ENCODE measurements around the gene NOTCH2.

Gene NOTCH2

DNA sequence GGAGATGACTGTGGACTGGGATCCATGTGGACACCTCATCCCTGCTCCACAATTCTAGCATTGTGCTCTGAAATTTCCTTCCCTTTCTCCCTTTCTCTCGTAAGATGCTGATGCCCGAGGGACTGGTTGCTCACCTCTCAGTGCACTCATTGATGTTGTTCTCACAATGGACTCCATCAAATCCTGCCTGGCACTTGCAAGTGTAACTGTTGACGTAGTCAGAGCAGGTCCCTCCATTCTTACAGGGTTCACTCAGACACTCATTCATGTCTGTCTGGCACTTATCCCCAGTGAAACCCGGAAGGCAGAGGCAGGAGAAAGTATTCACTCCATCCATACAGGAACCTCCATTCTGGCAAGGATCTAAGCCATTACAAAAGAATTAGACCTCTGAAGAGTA, 128.1 kb downstream of the NOTCH2 start:
- no peak for DNase-seq (ENCODE audit: low spot score)

DNA sequence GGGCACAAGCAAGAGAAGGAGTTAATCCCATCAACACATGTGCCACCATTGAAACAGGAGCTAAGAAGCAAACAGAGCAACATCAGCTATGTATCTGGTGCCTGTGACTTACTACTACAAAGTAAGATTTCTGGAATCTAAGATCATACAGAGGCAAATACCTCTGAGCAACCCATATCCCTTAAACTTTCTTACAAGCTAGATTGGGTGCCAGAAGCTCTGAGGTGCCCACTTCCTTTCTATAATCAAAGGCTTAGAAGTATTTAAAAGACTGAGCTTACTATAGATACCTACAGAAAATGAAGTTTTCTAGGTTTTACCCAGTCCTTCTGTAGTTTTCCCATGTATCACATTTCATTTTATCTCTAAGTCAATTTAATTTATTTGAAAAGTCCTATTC, 128.8 kb downstream of the NOTCH2 start:
- DNase-seq (ENCODE audit: low spot score), result no peak

DNA sequence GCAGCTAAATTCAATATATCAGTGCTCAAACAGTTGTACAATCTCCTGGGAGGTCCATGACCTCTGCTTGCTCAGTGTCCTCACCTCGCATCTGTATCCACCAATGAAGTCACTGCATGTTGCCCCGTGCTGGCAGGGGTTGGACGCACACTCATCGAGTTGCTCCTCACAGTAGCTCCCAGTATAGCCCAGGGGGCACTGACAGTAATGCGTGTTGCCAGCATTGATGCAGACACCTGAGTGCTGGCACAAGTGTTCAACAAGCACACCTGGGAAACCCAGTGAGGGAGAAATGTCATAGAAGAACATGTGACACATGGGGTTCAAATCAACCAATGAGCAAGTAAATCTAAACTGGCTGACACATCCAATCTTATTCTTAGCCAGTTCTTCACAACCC, 132.3 kb downstream of the NOTCH2 start:
- DNase-seq (ENCODE audit: low spot score), result no peak

DNA sequence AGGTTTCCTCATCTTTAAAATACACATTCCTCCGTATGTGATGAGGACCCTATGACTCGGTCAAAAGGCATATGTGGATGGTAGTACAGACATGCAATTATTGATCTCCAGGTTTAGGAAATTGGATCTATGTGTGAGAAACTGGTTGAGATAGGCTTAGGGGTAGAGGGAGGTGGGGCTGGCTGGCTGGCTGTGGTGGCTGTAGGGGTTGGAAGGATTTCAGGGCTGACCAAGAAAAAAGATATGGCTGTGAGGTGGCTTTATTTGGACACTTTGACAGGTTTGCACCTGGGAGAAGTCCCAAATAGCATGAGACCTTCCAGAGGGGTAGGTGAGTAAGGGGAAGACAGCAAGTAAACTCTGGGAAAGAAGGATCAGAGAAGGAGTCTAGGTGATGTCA, 133.5 kb downstream of the NOTCH2 start:
- no peak for DNase-seq (ENCODE audit: low spot score)

DNA sequence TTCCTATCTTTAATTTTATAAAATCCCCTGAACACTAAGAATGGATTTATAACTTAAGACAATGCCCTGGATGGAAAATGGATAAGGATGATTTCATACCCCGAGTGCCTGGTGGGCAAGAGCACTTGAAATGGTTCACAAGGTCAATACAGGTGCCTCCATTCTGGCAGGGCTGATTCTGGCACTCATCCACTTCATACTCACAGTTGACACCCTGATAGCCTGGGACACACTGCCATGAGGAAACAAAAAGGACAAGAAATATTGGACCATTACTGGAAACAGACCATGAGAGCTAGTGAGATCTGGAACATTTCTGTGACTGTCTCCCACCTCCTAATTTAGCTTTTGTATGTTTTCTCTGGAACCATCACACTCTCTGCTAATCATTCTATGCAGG, 134.1 kb downstream of the NOTCH2 start:
- no peak for DNase-seq (ENCODE audit: low spot score)

DNA sequence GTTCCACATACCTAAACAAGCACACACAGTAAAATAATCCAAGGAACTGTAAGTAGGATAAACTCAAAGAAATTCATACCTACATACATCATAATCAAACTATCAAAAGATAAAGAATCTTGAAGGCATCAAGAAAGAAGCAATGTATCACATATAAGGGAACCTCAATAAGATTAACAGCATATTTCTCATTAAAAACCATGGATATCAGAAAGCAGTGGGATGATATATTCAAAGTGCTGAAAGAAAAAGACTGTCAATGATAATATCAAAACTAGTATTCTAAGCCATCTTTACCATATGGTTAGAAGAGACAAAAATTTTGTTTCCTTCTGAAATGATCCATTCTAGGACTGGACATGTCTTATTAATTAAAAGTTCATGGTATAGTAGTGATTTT, 136.1 kb downstream of the NOTCH2 start:
- no peak for DNase-seq (ENCODE audit: low spot score)

DNA sequence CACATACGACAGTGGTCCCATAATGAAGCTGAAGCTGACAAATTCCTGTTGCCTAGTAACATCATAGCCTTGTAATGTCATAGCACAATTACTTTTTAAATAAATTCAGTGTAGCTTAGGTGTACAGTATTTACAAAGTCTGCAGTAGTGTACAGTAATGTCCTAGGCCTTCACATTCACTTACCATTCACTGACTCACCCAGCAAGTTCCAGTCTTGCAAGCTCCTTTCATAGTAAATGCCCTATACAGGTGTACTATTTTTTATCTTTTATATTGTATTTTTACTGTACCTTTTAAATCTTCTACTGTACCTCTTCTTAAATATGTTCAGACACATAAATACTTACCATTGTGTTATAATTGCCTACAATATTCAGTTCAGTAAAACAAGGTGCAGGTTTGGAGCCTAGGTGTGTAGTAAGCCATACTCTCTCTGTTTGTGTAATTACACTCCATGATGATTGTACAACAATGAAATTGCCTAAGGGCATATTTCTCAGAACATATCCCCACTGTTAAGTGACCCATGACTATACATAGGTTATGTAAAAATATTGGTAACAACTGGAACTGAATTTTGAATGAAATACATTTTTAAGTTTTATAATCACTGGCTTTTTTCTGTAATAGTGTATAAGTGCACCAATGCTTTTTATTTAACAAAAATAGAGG, 139.7 kb downstream of the NOTCH2 start:
- no peak for DNase-seq (ENCODE audit: low spot score)

DNA sequence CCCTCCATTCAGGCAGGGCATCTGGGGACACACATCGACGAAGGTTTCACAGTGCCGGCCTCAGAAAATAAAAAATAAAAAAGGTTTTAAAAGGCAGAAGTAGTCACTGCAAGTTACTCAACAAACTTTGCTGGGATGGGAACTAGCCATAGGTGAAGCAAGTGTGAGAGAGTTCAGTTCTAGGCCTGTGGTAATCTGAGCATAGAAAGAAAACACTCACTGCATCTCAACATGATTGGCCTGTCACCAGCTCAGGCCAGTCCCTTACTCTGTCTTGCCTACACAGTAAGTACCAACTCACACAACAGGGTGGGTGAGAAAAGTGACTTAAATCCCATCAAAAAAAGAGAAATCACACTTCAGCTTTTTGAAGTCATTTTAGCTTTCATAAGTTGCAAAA, 142.9 kb downstream of the NOTCH2 start:
- no peak for DNase-seq (ENCODE audit: low spot score)

DNA sequence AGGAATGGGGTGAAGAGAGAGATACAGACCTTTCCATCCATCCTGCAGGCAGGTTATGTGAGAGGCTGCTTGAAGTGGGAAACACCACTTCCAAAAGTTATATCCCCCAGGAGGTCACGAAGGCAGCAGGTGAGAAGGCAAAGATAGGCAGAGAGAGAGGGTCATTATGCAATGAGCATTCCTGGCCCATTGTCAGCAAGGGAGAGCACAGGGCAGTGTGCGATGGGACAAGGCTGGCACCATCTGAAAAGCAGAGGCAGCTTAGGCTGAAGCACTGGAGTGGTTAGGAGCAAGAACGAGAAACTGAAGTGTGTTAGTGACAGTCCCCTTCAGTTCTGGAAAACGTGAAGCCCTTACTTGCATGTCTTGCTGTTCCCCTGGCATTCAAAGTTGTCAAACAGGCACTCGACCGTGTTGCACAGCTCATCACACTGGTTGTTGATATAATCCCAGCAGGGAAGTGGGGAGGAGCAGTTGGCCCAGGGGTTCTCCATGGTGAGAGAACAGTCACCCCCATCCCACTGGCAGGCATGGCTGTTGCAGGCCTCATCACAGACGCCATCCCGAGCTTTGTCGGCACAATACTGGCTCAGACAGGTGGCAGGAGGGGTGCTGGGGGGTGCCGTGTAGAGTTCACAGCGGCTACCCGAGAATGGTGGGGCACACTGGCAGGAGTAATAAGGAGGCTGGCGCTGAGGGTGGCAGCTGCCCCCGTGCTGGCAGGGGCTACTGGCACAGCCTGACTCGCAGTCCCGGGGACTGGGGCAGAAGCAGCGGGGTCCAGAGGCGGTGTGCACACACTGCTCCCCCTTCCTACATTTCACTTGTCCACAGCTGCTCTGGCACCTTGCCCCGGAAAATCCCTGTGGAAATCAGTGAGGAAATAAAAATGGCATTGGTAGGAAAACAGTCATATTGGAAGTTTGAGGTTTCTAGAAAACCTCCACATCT, 144.2 kb downstream of the NOTCH2 start:
- no peak for DNase-seq (ENCODE audit: low spot score)

DNA sequence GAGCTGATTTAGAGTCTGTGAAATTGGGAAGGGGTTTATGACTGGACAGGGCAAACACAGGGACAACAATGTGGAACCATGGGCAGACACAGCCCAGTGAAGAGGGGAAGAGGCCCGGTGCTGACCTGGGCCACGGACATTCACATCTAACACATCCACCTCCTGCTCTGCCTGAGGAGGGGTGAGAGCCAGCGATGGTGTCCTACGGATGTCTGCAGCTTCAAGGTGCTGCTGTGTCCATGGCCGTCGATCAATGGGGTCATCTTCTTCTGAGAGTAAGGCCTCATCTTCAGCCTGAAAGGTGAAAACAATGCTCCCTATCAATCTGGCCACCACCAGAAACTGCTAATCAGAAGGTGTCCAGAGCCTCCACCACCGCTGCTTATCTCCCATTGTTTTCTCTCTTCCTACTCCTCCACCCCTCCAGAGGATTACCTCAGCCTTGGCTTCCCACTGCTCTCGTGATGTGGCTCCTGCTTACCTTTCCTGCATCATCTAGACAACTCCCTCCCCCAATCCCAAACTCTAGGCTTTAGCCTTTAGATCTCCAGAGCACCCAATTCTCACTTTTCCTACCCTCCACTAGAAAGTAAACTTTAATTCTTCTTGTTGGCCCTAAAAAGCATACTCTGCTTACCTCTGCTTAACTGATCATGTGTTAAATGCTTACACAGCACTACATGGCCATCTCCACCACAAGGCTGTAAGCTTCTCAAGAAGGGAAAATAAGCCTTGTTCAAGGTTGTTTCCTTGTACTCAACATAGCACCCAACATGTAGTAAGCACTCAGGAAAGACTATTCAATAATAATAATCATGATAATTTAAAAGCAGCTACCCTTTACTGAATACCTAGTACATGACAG, 149.1 kb downstream of the NOTCH2 start:
- no peak for DNase-seq (ENCODE audit: low spot score)

DNA sequence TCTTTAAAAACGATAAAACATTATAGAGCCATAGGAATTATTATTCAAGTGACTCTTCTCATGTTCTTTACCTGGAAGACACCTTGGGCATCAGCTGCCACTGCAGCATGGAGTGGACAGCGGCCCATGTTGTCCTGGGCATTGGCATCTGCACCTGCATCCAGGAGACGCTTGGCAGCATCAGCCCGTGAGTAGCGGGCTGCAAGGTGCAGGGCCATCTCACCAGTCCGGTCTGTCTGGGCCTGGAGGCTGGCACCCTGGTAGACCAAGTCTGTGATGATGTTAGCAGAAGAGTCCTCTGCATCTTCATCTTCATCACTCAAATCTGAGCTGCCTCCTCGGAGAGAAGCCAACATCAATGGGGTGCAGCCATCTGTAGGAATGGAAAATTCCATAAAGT, 150.2 kb downstream of the NOTCH2 start:
- DNase-seq (ENCODE audit: low spot score), result no peak

DNA sequence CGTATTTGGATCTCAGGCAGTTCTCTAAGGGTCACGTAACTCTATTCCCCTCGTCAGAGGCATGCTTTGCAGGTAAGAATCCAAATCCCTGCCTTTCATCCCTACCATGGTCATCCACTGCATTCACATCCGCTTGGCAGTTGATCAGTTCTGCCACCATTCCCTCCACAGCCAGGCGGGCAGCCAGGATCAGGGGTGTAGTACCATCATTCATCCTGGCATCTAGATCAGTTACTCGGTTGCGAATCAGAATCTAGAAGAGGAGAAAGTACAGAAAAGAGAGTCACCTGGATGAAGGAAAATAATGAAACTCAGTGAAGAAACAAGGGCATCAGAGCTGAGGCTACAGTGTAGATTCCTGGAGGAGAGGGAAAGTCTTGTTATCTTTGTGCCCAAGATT, 151.2 kb downstream of the NOTCH2 start:
- no peak for DNase-seq (ENCODE audit: low spot score)

DNA sequence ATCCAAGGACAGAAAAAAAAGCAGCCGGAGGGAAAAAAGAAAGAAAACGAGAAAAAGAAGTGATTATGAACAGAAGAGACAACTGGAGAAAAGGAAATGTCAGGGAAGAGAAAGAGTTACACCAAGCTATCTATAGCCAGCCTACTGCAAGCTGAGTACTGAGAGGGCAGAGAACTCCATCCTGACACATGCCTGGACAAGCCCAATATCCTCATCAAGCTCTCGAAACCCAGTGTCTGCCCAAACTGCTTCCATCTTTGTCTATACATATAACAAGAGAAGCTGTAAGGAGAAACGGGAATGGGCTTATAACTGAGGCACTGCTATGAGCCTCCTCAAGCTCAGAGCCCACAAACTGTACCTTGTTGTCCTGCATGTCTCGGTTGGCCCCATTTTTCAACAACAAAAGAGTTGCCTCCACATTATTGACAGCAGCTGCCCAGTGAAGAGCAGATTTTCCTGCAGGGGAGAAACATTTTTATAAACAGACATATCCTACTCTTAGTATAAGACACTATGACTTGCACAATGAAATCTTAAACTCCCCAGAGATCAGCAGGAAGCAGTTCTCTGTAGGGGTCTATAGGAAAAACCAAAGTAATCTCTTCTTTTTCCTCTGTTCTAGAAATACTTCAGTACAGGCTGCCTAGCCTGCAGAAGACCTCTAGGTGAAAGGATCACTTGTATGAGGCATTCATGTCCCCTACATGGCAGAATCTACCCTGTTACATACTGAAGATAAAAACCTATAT, 152.0 kb downstream of the NOTCH2 start:
- no peak for DNase-seq (ENCODE audit: low spot score)

DNA sequence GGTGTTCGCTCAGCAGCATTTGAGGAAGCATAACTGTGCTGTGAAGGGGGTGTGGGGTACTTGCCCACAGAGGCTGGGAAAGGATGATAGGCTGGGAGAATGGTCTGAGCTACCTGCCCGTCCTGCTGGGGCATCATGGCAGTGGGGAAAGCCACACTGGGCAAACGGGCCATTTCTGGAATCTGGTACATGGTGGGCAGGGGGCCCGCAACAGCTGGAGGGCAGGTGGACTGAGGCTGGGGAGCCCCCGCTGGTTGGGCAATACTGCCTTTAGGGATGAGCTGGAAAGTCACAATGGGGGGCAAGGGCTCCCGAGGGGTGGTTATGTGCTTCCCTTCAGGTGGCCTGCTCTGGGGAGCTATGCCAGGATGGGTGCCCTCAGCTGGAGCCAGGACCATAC, 153.9 kb downstream of the NOTCH2 start:
- no peak for DNase-seq (ENCODE audit: low spot score)

DNA sequence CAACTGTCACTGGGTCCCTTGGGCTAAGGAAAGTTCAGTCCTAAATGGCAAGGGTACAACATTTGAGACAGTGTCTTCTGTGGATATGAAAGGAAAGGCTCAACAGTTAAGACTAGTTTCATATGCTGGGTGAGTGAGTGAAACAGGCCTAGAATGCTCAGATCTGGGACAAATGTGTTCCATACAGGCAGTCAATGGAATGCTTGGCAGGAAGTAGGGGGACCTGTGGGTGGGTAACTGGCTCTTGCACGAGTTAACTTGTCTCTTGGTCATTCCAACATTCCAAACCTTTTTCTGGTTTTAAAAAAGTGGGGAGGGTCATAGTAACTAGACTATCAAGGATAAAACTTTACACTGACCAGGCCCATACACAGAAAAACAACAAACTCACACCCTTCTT, 155.4 kb downstream of the NOTCH2 start:
- DNase-seq (ENCODE audit: low spot score), result no peak

DNA sequence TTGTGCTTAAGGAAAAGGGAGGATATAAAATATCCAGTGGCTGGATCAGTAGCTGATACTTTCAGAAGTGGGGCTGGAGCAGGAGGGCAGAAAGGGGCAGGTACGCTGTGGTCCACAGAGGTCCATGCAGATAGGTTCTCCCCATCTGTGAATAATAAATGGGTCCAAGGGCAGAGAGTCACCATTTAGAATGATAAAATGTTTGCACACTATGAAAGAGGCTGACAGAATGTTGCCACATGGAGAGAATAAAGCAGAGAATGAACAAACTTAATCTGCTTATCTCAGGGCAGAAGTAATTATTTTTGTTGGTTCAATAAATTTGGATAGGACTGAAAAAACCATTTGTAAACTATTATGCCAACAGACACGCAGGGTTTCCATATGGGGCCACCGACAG, 156.5 kb downstream of the NOTCH2 start:
- DNase-seq (ENCODE audit: low spot score), result no peak

DNA sequence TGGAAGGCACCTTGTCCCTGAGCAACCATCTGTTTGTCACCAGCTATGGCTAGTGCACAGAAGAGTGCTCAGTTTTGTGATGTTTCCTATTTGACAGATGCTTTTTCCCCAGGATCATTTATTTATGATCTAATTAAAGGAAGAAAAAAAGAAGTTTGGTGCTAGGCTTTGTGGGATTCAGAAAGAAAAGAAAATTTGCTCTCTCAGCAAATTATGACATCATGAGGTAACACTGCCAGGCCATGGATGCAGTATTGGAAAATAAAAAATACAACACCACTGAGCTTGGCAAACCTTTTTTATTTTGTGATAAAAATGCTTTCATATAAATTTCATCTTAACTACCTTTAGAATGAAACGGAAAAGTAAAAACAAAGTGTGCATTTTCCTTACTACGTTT, 157.7 kb downstream of the NOTCH2 start:
- DNase-seq (ENCODE audit: low spot score), result no peak

DNA sequence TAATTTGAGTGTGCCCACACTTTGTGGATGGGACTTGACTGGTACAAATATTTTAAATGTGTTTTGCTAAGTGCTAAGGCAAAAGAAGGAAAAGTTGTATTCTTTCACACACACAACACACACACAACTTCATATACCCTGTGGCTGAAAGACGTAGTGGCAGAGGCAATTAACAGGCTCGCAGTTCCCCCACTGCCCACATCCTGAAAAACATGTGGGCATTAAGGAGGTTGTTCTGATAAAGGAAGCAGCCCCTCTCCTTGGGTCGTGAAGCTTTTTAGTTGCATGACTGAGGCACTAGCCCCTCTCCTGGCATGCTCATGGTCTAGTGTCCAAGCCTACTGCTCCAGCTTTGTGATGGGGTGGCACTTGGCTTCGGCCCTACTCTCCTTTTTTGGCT, 158.8 kb downstream of the NOTCH2 start:
- DNase-seq (ENCODE audit: low spot score), result no peak

DNA sequence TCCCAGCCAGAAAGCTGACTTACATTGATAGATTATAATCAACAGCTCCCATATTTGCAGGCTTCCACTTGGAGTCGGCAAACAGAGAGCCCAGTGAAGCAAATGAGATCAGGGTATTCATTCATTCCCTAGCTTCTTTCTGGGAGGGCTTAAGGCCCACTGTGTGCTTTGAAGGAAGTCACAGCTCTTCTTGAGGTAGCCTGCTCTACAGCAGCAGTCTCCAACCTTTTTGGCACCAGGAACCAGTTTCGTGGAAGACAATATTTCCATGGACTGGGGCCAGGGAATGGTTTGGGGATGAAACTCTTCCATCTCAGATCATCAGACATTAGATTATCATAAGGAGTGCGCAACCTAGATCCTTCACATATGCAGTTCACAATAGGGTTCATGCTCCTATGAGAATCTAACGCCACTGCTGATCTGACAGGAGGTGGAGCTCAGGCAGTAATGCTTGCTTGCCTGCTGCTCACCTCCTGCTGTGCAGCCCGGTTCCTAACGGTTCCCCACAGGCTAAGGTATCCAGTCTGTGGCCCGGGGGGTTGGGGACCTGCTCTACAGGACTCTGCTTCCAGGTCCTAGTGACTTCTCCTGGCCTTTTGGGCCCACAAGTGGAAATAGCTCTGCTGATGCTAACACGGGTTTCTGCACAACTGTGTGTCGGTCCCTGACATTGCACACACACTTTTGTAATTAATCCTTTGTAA, 159.4 kb downstream of the NOTCH2 start:
- no peak for DNase-seq (ENCODE audit: low spot score)

DNA sequence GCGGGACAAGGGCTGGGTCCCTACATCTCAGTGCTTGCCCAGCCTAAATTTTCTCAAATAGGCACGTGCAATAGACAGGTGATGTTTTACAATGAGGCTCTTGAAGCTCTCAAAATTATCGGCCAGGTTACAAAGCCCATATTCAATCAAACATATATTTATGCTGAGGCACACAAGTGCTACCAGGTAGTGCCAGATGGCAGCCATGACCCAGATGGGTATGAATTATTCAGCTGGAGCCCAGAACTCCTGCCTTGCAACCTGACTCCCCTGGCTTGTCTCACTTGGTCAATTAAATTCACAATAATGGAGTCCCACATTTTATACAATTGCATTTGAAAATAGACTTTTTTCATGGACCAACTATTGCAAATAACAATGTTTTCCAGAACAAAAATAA, 160.8 kb downstream of the NOTCH2 start:
- no peak for DNase-seq (ENCODE audit: low spot score)

DNA sequence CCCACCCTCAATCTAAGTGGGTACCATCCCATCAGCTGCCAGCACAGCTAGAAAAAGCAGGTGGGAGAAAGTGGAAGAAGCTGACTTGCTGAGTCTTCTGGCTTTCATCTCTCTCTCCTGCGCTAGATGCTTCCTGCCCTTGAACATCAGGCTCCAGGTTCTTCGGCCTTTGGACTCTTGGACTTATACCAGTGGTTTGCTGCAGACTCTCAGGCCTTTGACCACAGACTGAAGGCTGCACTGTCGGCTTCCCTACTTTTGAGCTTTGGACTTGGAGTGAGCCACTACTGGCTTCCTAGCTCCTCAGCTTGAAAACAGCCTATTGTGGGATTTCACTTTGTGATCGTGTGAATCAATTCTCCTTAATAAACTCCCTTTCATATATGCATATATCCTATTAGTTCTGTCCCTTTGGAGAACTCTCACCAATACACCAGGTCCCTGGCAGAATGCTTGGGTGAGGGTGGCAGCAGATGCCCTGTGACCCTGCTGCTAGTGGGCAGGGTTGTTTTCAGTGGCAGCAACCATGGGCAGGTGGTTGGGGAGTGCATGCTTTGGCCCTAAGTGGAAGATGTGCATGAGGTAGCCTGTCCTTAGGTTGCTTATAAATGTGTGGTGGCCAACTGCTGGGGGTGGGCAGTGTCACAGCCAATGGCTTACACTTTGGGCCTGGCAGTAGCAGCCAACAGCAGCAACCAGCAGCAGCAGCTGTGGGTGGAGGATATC, 162.4 kb downstream of the NOTCH2 start:
- no peak for DNase-seq (ENCODE audit: low spot score)

Measured in AG08395 (cell line).